Embryonic facial prominence (tissue), 1 donor: ENCODE results near the gene ALDH3B1.
"Not testable (repeated sequence)": the region's sequence is repeated elsewhere in the genome, so short reads cannot be mapped to it uniquely, and the experiment has no call there.

Source experiments
- DNase-seq: peaks from one replicate; pipeline ENCODE4 v3.0.0-alpha.2; 2016; ENCODE audit errors: extremely low spot score

ALDH3B1 gene, protein sequence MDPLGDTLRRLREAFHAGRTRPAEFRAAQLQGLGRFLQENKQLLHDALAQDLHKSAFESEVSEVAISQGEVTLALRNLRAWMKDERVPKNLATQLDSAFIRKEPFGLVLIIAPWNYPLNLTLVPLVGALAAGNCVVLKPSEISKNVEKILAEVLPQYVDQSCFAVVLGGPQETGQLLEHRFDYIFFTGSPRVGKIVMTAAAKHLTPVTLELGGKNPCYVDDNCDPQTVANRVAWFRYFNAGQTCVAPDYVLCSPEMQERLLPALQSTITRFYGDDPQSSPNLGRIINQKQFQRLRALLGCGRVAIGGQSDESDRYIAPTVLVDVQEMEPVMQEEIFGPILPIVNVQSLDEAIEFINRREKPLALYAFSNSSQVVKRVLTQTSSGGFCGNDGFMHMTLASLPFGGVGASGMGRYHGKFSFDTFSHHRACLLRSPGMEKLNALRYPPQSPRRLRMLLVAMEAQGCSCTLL

DNA sequence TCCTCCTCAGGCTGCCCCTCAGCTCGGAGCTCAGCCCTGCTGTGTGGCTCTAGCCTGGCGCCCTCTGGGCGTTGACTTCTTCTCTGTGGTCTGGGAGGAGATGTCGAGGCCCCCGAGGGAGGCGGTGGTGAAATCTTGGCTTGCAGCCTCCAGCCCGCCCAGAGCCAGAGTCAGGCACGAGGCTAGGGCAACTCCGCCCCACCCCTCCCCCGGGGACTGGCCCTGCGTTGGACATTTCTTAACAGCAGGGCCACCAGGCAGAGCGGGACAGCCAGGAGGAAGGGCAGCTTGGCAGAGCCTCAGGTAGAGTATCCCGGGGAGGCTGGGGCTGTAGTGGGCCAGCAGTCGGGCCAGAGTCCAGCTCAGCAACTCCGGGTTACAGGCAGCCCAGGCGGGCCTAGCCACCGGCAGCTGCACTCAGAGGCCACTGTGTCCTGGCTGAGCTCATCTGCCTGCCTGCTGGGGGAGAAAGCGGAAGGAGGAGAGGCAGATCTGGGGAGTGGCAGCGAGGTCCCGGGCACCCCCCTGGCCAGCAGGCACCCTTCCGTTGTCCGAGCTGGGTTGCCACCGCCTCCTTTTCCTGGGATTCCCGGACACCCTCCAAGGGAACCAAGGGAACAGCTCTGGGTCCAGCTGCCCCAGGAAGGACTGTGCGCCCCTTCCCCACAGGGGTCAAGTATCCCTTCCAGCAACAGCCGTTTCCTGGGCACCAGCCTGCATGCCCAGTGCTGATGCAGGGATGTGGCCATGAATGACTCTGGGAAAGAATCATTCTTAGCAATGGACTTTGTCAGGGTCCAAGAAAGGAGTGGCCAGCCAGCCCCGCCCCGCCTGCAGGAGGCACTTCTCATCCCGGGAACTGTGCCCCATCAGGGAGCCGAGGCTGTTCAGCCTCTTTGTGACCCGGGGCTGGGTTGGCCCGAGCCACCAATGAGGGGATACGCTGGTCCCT lies at the start of gene ALDH3B1:
ALDH3B1 (plus strand) TSS at position 238 of the 952 bp plus-strand sequence. CDS start 4,971 bp downstream, outside the sequence.
- no peak for DNase-seq

DNA sequence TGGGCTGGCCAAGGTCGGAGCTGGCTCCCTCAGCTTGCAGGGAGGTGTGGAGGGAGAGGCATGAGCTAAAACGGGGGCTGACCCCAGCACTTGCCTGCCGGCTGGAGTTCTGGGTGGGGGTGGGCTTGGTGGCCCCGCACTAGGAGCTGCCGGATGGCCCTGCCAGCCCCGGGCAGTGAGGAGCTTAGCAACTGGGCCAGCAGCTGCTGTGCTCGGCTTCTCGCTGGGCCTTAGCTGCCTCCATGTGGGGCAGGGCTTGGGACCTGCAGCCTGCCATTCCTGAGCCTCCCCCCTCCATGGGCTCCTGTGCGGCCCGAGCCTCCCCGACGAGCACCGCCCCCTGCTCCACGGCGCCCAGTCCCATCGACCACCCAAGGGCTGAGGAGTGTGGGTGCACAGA lies 46.9 kb upstream of the ALDH3B1 start:
- DNase-seq: not testable (repeated sequence)

DNA sequence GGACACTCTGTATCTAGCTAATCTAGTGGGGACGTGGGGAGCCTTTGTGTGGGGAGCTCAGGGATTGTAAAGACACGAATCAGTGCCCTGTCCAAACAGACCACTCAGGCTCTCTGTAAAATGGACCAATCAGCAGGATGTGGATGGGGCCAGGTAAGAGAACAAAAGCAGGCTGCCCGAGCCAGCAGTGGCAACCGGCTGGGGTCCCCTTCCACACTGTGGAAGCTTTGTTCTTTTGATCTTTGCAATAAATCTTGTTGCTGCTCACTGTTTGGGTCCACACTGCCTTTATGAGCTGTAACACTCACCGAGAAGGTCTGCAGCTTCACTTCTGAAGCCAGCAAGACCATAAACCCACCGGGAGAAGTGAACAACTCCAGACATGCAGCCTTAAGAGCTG lies 46.2 kb upstream of the ALDH3B1 start:
- not testable (repeated sequence) for DNase-seq

DNA sequence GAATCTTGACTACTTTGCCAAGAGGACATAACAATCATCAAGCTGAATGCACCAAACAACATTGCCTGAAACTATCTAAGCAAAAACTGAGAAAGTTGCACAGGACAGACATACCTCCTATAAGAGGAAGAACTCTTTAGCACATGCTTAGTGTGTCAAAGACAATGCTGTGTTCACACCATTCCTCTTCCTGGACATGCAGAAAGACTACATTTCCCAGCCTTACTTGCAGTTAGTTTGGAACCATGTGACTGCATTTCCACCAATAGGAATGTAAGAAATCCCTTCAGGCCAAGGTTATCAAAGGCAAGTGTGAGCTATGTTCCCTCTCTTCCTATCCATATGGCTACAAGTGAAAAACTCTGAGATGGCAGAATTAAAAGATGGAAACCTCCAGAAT lies 45.4 kb upstream of the ALDH3B1 start:
- not testable (repeated sequence) for DNase-seq

- not testable (repeated sequence) for DNase-seq
Observed at GRCh38 chr11:67965830-67966348, 44.2 kb upstream of the ALDH3B1 start.

GRCh38 chr11:67974746-67975145 lies 35.4 kb upstream of the ALDH3B1 start:
- not testable (repeated sequence) for DNase-seq

DNA sequence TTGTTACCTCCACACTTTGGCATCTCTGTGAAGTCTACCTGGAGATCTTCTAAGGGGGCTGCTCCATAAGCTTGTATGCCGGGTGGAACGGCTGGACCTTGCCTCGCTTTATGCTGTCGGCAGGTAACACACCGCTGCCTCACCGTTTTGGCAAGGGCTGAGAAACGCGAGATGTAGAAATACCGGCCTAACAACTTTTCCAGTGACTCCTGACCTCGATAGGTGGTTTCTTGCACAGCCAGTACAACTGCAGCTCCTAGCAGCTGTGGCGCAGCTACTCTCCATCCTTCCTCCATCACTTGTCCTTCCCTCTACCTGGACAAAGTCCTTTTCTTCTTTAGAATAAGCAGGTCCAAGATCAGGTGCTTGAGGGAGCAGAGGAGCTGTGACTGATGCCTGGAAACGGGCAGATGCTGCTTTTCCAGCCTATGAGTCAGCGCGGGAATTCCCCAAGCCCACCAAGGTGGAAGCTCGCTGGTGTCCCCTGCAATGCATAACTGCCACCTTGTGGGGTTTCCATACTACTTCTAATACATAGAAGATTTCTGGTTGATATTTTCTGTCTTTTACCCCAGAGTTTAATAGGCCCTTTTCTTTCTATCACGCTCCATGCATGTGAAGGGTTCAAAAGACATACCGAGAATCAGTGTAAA lies 31.2 kb upstream of the ALDH3B1 start:
- DNase-seq: not testable (repeated sequence)

DNA sequence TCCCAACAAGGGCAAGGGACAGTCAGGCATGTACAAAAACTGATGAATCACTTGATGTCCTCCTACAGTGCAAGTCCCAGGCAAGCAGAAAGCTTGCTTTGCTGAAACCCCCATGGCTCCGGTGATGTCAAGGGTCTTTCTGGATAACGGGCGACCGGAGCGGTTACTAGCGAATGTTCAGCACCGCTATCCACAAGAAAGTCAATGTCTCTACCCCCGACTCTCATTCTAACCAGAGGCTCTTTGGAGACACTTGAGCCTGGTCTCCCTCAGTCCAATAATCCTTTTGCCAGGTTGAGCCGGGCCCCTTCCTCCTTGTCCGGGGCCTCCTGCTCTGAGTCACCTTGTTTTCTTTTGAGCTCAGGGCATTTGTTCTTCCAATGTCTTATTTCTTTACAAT lies 28.9 kb upstream of the ALDH3B1 start:
- DNase-seq: not testable (repeated sequence)

GRCh38 chr11:67982255-67982857 lies 27.8 kb upstream of the ALDH3B1 start:
- not testable (repeated sequence) for DNase-seq

DNA sequence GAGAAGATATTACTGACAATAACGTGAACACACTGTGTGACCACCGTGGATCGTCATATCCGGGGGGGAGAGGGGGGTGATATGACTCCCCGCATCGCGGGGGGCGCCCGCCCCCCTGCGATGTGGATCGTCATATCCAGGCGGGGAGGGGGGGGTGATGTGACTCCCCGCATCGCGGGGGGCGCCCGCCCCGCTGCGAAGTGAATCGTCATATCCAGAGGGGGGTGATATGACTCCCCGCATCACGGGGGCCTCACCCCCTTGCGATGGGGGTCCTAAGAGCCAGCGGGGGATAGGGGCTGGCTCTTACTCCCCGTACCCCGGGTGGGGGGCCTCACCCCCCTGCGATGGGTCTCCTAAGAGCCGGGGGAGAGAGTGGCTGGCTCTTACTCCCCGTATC lies 26.2 kb upstream of the ALDH3B1 start:
- DNase-seq: no peak

- not testable (repeated sequence) for DNase-seq
Observed at GRCh38 chr11:67985302-67985701, 24.8 kb upstream of the ALDH3B1 start.

- DNase-seq: not testable (repeated sequence)
Observed at GRCh38 chr11:67990546-67991346, 19.4 kb upstream of the ALDH3B1 start.

DNA sequence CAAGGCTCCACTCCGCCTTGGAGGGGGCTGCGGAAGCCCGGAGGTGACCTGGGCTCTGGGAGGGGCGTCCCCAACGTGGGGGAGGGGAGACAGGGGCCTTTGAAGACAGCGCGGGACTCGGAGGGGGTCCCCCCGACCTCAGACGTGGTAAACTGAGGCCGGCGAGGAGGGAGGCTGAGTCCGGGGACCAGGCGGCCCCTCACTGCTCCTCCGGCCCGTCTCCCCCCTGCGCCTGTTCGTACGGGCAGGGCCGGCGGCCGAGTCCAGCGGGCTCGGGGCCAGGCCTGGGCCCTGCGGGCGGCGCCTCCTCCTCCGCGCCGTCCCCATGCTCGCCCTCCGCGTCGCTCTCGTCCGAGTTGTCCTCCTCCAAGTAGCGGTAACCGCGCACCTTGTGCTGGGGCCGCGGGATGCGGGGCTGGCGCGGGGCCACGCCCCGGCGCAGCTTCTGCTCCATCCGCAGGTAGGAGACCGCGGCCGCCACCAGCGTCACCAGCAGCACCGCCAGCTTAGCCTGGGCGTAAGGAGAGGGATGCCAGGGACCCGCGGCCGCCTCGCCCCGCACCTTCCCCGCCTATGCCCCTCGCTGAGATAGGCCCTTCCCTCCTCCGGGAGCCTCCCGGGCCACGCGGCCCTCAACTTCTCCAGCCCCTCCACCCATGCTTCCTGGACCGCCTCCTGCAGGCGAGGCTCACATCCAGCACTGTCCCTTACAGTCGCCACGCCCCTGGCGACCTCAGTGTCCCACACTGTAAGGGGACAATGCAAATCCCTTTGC lies 18.6 kb upstream of the ALDH3B1 start:
- not testable (repeated sequence) for DNase-seq

DNA sequence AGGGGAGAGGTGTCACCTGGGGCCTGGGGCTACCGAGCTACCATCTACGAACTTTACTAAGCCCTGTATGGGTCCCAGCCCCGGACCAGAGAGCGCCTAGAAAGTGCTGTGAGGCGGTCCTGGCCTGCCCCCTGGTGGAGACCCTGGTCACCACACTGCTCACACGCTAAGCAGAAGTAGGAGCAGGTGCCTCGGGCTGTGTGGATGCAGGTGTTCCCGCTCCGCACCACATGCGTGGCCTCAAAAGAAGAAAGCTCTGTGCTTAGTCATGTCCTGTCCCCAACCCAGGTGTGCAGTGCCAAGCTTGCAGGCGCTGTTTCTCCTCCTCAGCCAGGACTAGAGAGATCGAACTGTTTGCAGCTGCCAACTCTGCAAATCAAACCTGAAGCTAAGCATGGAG lies 16.3 kb upstream of the ALDH3B1 start:
- DNase-seq: not testable (repeated sequence)

DNA sequence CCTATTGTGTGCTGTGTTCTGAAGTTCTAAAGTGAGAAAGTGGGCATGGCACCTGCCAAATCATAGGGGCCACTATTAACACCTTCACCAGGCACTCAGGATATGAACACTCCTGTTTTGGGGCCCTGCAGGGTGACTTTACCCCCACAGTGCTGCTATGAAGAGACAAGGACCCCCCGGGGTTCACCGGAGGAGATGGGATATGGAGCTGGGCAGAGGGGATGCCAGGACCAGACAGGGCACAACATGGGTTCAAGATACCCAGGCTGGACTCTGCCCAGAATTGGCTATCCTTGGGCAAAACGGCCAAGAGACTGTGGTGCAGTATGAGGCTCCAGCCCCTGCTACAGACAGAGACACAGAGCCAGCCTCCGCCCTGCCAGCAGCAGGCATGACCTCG lies 15.7 kb upstream of the ALDH3B1 start:
- not testable (repeated sequence) for DNase-seq

GRCh38 chr11:67995129-67995528 lies 15.0 kb upstream of the ALDH3B1 start:
- not testable (repeated sequence) for DNase-seq

- DNase-seq: not testable (repeated sequence)
Observed at GRCh38 chr11:67995579-67995978, 14.5 kb upstream of the ALDH3B1 start.

DNA sequence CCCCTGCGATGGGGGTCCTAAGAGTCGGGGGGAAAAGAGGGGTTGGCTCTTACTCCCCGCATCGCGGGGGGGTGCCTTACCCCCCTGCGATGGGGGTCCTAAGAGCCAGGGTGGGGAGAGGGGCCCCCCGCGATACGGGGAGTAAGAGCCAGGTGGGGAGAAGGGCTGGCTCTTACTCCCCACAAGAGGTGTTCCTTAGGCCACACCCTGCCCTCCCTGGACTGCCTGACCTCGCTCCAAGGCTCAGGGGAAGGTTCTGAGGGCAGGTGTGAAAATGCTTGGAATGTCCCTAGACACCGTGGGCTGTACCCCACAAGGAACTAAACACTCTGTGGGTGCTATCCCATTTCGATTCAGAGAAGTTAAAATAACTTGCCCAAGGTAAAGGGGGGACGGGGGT lies 14.1 kb upstream of the ALDH3B1 start:
- DNase-seq: no peak
